Activated T-helper 9 cell treated with anti-CD3 and anti-CD28 coated beads, Interleukin-2, amount 50 U/mL, for 16 hours (primary cell): ENCODE measurements around the gene ZNF674.
"Not testable (repeated sequence)": the region's sequence is repeated elsewhere in the genome, so short reads cannot be mapped to it uniquely, and the experiment has no call there.

ENCODE experiments used
- DNase-seq: peaks from one replicate; pipeline ENCODE4 v3.0.0-alpha.2; 2020; ENCODE audit warnings: low read depth

The ZNF674 gene

GRCh38 chrX:46569621-46570020 lies 24.4 kb upstream of the ZNF674 start:
- DNase-seq, result no peak

GRCh38 chrX:46567388-46567787 lies 22.2 kb upstream of the ZNF674 start:
- no peak for DNase-seq

GRCh38 chrX:46561824-46562657 lies 16.8 kb upstream of the ZNF674 start:
- no peak for DNase-seq

GRCh38 chrX:46559062-46559461 lies 13.8 kb upstream of the ZNF674 start:
- DNase-seq, result no peak

GRCh38 chrX:46554942-46555341 lies 9.7 kb upstream of the ZNF674 start:
- no peak for DNase-seq

GRCh38 chrX:46553935-46554334 lies 8.7 kb upstream of the ZNF674 start:
- DNase-seq, result no peak

- DNase-seq, result no peak
These were observed 6.4 kb upstream of the ZNF674 start for GRCh38 chrX:46551494-46552128.

GRCh38 chrX:46549914-46550313 lies 4.7 kb upstream of the ZNF674 start:
- no peak for DNase-seq

- no peak for DNase-seq
These were observed 2.6 kb upstream of the ZNF674 start for GRCh38 chrX:46547857-46548256.

- DNase-seq, result not testable (repeated sequence)
These were observed 694 bp downstream of the ZNF674 start for GRCh38 chrX:46544527-46544926.

- no peak for DNase-seq
These were observed 1.8 kb downstream of the ZNF674 start for GRCh38 chrX:46543441-46543840.

- no peak for DNase-seq
These were observed 13.8 kb downstream of the ZNF674 start for GRCh38 chrX:46531442-46531841.

- DNase-seq, result not testable (repeated sequence)
These were observed 14.8 kb downstream of the ZNF674 start for GRCh38 chrX:46530404-46530908.

GRCh38 chrX:46529740-46530403 lies 15.3 kb downstream of the ZNF674 start:
- DNase-seq, result not testable (repeated sequence)

GRCh38 chrX:46528640-46529039 lies 16.6 kb downstream of the ZNF674 start:
- not testable (repeated sequence) for DNase-seq

- DNase-seq, result no peak
These were observed 39.1 kb downstream of the ZNF674 start for GRCh38 chrX:46506076-46506475.

GRCh38 chrX:46502848-46503247 lies 42.4 kb downstream of the ZNF674 start:
- DNase-seq, result no peak

GRCh38 chrX:46500054-46500453 lies 45.2 kb downstream of the ZNF674 start:
- DNase-seq, result no peak

- DNase-seq, result no peak
These were observed 56.5 kb downstream of the ZNF674 start for GRCh38 chrX:46488712-46489111.

- DNase-seq, result no peak
These were observed 59.3 kb downstream of the ZNF674 start for GRCh38 chrX:46485897-46486296.

- not testable (repeated sequence) for DNase-seq
These were observed 66.6 kb downstream of the ZNF674 start for GRCh38 chrX:46478634-46479033.

- DNase-seq, result no peak
These were observed 67.8 kb downstream of the ZNF674 start for GRCh38 chrX:46477435-46477834.

GRCh38 chrX:46465203-46465602 lies 80.0 kb downstream of the ZNF674 start:
- DNase-seq, result no peak
